ENCODE data around the gene EDA2R. TPM values are rescaled to one million over a fixed set of nuclear protein-coding genes. Genes with fewer than 3 reads are reported as not detected.

EDA2R gene
- total RNA-seq, 1 donor from 2014 or later: 3.6 TPM

DNA sequence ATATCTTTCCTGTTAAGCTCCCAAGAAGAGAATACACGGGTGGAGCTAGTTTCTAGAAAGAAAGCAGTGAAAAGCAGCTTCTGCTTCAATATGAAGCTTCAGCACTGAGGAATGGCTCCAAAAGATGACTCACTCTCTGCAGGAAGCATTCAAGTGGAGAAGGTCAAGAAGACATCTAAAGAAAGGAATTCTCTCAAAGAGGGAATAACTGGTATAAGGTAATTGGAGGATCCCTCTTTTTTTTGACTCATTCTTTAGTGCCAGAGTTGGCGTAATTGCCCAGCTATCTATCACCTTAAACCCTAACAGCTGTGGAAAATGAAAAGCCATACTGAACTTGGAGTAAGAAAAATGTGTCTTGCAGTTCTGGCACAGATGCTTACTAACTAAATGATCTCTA, 3.5 kb downstream of the EDA2R start:
- H3K36me3 Mint-ChIP-seq (ENCODE audit: low read depth): no peaks in the 10 kb centered on the region
- H3K9me3 Mint-ChIP-seq (ENCODE audit: low read depth): peaks cover 15% of the 10 kb centered on the region
- H3K27ac Mint-ChIP-seq (ENCODE audit: unreplicated experiment): no peak overlapping the region
- H3K27me3 Mint-ChIP-seq (ENCODE audit: low read depth): no peaks in the 10 kb centered on the region
- DNase-seq (ENCODE audit: low spot score): no peak
- H3K4me3 Mint-ChIP-seq (ENCODE audit: unreplicated experiment): no peak overlapping the region
- H3K4me1 Mint-ChIP-seq (ENCODE audit: low read depth): peaks cover 3% of the 10 kb centered on the region
- TF ChIP-seq, protein P1, sequence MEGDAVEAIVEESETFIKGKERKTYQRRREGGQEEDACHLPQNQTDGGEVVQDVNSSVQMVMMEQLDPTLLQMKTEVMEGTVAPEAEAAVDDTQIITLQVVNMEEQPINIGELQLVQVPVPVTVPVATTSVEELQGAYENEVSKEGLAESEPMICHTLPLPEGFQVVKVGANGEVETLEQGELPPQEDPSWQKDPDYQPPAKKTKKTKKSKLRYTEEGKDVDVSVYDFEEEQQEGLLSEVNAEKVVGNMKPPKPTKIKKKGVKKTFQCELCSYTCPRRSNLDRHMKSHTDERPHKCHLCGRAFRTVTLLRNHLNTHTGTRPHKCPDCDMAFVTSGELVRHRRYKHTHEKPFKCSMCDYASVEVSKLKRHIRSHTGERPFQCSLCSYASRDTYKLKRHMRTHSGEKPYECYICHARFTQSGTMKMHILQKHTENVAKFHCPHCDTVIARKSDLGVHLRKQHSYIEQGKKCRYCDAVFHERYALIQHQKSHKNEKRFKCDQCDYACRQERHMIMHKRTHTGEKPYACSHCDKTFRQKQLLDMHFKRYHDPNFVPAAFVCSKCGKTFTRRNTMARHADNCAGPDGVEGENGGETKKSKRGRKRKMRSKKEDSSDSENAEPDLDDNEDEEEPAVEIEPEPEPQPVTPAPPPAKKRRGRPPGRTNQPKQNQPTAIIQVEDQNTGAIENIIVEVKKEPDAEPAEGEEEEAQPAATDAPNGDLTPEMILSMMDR (IDR thresholded peaks at IDR 0.05): no peak

DNA sequence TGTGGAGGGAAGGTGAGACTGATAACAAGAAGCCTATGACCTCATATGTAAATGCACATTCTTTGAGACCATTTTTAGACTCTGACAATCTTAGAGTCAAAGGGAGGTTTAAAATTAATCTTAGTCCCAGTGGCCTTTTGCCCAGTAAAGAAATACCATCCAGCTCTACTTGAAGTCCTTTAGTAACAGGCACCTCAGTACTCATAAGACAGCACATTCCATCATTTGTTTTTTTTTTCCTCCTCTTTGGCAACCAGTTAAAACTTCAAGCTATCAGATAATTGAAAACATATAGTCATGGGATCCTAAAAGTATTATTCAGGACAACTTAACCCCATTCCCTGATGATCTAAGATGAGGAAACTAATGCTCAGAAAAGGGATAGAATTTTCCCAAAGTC, 4.6 kb downstream of the EDA2R start:
- Mint-ChIP-seq H3K36me3 (ENCODE audit: low read depth) (no peaks in the 10 kb centered on the region), H3K9me3 (ENCODE audit: low read depth) (peaks cover 25% of the 10 kb centered on the region), H3K27me3 (ENCODE audit: low read depth) (no peaks in the 10 kb centered on the region), H3K27ac (ENCODE audit: unreplicated experiment) (no peak overlapping the region), H3K4me1 (ENCODE audit: low read depth) (peaks cover 3% of the 10 kb centered on the region), H3K4me3 (ENCODE audit: unreplicated experiment) (no peak overlapping the region)
- TF ChIP-seq, protein P1 (IDR thresholded peaks at IDR 0.05): no peak
- no peak for DNase-seq (ENCODE audit: low spot score)

DNA sequence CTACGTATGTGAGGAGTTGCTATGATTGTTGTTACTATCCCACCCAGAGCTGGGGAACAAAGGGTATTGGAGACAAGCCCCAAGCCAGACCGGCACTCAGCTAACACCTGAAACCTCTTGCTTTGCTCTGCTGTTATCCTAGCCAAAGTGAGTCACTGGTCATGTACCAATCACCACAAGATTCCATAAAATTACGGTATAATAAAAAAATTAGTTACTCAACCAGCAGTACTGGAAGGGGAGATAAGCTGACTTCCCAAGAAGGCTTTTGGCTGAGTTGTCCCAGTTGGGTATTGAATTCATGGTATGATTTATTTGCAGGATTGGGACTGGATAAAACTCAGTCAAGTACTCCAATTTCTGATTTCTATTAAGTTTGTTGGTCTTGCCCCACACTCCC, 5.3 kb downstream of the EDA2R start:
- Mint-ChIP-seq H3K27ac (ENCODE audit: unreplicated experiment) (no peak overlapping the region), H3K36me3 (ENCODE audit: low read depth) (no peaks in the 10 kb centered on the region), H3K4me1 (ENCODE audit: low read depth) (peaks cover 2% of the 10 kb centered on the region), H3K27me3 (ENCODE audit: low read depth) (no peaks in the 10 kb centered on the region), H3K4me3 (ENCODE audit: unreplicated experiment) (no peak overlapping the region), H3K9me3 (ENCODE audit: low read depth) (peaks cover 32% of the 10 kb centered on the region)
- TF ChIP-seq, protein P1 (IDR thresholded peaks at IDR 0.05): no peak
- DNase-seq (ENCODE audit: low spot score): no peak

DNA sequence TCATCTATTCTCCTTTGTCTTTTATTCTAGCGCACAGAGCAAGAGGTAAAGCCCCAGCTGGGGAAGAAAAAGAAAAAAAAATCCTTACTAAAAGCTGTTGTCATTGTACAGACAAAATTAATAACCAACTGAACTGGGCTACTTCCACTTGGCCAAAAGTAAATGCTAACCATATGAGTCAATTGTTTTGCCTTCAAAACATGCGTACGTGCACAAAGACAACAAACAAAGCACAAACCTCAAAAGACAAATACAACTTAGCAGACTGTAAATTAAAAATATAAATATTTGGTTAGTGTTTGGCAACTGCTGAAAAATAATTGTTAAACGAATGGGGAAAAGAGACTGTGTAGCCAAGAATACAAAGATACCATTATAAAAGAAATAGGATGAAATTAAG, 5.9 kb downstream of the EDA2R start:
- no peak overlapping the region for H3K4me3 Mint-ChIP-seq (ENCODE audit: unreplicated experiment)
- H3K9me3 Mint-ChIP-seq (ENCODE audit: low read depth): peaks cover 37% of the 10 kb centered on the region
- no peaks in the 10 kb centered on the region for H3K4me1 Mint-ChIP-seq (ENCODE audit: low read depth)
- TF ChIP-seq, protein P1 (IDR thresholded peaks at IDR 0.05): no peak
- no peaks in the 10 kb centered on the region for H3K27me3 Mint-ChIP-seq (ENCODE audit: low read depth)
- DNase-seq (ENCODE audit: low spot score): no peak
- no peaks in the 10 kb centered on the region for H3K36me3 Mint-ChIP-seq (ENCODE audit: low read depth)
- no peak overlapping the region for H3K27ac Mint-ChIP-seq (ENCODE audit: unreplicated experiment)

DNA sequence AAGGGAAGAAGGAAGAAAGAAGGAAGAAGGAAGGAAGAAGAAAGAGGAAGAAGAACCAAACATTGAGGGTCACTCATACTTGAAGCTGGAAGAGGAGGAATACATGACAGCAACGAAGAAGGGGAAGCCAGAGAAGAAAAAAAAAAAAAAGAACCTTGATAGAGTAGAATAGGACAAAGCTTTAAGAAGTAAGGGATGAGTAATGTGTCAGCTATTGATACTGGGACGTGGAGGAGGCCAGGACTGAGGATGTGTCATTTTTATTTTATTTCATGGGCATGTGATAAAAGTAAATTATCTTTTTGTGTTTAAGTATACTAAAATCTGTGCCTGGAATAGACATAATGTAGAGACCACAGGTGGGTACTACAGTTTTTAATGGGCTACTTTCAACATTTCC, 6.4 kb downstream of the EDA2R start:
- Mint-ChIP-seq H3K27ac (ENCODE audit: unreplicated experiment) (no peak overlapping the region), H3K36me3 (ENCODE audit: low read depth) (no peaks in the 10 kb centered on the region), H3K9me3 (ENCODE audit: low read depth) (peaks cover 41% of the 10 kb centered on the region), H3K4me3 (ENCODE audit: unreplicated experiment) (no peak overlapping the region), H3K27me3 (ENCODE audit: low read depth) (no peaks in the 10 kb centered on the region), H3K4me1 (ENCODE audit: low read depth) (no peaks in the 10 kb centered on the region)
- TF ChIP-seq, protein P1 (IDR thresholded peaks at IDR 0.05): no peak
- DNase-seq (ENCODE audit: low spot score): no peak

Data from chondrocyte (in vitro differentiated cells).